Neural crest cell (in vitro differentiated cells): ENCODE measurements around the gene NOP14. TPM values are rescaled to one million over a fixed set of nuclear protein-coding genes. Genes with fewer than 3 reads are reported as not detected.

Experiments used
- DNase-seq: peaks from one replicate; pipeline ENCODE4 v3.0.0; 2021; ENCODE audit warnings: low read depth, mixed read lengths, low spot score
- H3K27ac Mint-ChIP-seq: one replicate; pipeline ENCODE4 v1.8.0; 2021; ENCODE audit warnings: mild to moderate bottlenecking, mixed read lengths; ENCODE audit not compliant: unreplicated experiment
- H3K27me3 Mint-ChIP-seq: 2 replicates; pipeline ENCODE4 v1.8.0; 2021; ENCODE audit warnings: low read depth, mild to moderate bottlenecking, mixed read lengths
- H3K36me3 Mint-ChIP-seq: 2 replicates; pipeline ENCODE4 v1.8.0; 2021; ENCODE audit warnings: low read depth, mild to moderate bottlenecking, mixed read lengths
- H3K4me1 Mint-ChIP-seq: 2 replicates; pipeline ENCODE4 v1.8.0; 2021; ENCODE audit warnings: mixed read lengths
- H3K4me3 Mint-ChIP-seq: one replicate; pipeline ENCODE4 v1.8.0; 2021; ENCODE audit warnings: mild to moderate bottlenecking, mixed read lengths
- H3K9me3 Mint-ChIP-seq: 2 replicates; pipeline ENCODE4 v1.8.0; 2021; ENCODE audit warnings: mixed read lengths
- total RNA-seq: library from RNA; stranded (reverse); gene quantifications from 2 replicates; pipeline ENCODE4 v1.2.1, GENCODE V29; 2021
- TF ChIP-seq, protein P1 (sequence below): fragments of 200-600 bp; sonication (generic); conservative IDR thresholded peaks from 2 replicates; pipeline ENCODE4 v1.5.0; 2021; ENCODE audit warnings: antibody characterized with exemption, mild to moderate bottlenecking

Gene NOP14
- total RNA-seq, 1 donor from 2014 or later = 46.6 TPM

GRCh38 chr4:2914256-2915126 lies 48.7 kb downstream of the NOP14 start:
- no peak for DNase-seq
- Mint-ChIP-seq H3K4me1 (no peaks in the 10 kb centered on the region), H3K36me3 (peaks cover 33% of the 10 kb centered on the region), H3K27me3 (no peaks in the 10 kb centered on the region), H3K9me3 (peaks cover 12% of the 10 kb centered on the region), H3K4me3 (no peak overlapping the region), H3K27ac (peak overlapping the region; percentile 52)
- TF ChIP-seq, protein P1, sequence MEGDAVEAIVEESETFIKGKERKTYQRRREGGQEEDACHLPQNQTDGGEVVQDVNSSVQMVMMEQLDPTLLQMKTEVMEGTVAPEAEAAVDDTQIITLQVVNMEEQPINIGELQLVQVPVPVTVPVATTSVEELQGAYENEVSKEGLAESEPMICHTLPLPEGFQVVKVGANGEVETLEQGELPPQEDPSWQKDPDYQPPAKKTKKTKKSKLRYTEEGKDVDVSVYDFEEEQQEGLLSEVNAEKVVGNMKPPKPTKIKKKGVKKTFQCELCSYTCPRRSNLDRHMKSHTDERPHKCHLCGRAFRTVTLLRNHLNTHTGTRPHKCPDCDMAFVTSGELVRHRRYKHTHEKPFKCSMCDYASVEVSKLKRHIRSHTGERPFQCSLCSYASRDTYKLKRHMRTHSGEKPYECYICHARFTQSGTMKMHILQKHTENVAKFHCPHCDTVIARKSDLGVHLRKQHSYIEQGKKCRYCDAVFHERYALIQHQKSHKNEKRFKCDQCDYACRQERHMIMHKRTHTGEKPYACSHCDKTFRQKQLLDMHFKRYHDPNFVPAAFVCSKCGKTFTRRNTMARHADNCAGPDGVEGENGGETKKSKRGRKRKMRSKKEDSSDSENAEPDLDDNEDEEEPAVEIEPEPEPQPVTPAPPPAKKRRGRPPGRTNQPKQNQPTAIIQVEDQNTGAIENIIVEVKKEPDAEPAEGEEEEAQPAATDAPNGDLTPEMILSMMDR = no peak

DNA sequence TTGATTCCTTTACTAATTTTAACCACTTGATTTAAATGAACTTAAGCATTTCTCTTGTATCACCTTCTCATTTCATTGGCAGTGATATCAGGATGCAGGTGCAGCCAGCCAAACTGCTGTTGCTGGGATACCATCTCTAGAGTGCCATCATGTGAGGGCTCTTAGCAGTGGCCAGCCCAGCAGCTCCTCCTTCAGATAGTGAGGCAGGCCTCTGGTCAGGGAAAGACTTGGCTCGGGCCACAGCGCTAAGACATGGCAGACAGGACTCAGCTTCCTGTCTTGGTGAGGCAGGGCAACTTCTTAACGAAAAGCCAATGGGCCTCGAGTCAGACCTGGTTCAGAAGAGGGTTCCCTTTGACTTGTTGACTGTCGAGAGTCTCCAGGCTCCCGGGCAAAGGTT lies 50.0 kb downstream of the NOP14 start:
- Mint-ChIP-seq H3K36me3 (peaks cover 20% of the 10 kb centered on the region), H3K9me3 (peaks cover 9% of the 10 kb centered on the region), H3K27ac (no peak overlapping the region), H3K4me1 (no peaks in the 10 kb centered on the region), H3K4me3 (no peak overlapping the region), H3K27me3 (no peaks in the 10 kb centered on the region)
- DNase-seq = no peak
- TF ChIP-seq, protein P1 = no peak

- H3K4me3 Mint-ChIP-seq = no peak overlapping the region
- DNase-seq = no peak
These were observed 51.3 kb downstream of the NOP14 start for GRCh38 chr4:2911868-2912267.

DNA sequence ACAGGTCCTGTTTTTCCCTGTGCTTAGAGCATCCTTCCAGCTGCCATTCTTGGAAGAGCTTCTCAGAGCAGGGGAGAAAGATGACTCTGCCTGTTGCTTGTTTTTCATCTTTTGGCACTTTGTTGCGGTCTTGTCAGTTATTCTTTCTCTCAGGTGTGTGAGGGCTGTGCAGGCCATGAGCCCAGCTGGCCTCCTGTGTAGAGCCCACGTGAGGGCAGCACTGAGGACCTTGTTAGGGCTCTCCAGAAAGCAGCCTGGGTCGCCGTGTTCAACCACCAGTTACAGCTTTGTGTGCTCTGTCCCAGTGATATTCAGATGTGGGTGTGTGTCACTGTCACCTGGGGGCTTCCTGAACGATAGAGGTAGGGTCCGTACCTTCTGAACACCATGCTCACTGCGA lies 52.8 kb downstream of the NOP14 start:
- H3K9me3 Mint-ChIP-seq = no peaks in the 10 kb centered on the region
- H3K27me3 Mint-ChIP-seq = no peaks in the 10 kb centered on the region
- no peak for DNase-seq
- TF ChIP-seq, protein P1 = peak; percentile 27
- no peak overlapping the region for H3K27ac Mint-ChIP-seq
- no peaks in the 10 kb centered on the region for H3K4me1 Mint-ChIP-seq
- H3K36me3 Mint-ChIP-seq = peaks cover 5% of the 10 kb centered on the region
- H3K4me3 Mint-ChIP-seq = no peak overlapping the region

More at GRCh38 chr4:2911868-2912267, 51.3 kb downstream of the NOP14 start:
- TF ChIP-seq, protein P1 = no peak
- Mint-ChIP-seq H3K27me3 (no peaks in the 10 kb centered on the region), H3K9me3 (no peaks in the 10 kb centered on the region), H3K27ac (no peak overlapping the region), H3K36me3 (peaks cover 7% of the 10 kb centered on the region), H3K4me1 (no peaks in the 10 kb centered on the region)

DNA sequence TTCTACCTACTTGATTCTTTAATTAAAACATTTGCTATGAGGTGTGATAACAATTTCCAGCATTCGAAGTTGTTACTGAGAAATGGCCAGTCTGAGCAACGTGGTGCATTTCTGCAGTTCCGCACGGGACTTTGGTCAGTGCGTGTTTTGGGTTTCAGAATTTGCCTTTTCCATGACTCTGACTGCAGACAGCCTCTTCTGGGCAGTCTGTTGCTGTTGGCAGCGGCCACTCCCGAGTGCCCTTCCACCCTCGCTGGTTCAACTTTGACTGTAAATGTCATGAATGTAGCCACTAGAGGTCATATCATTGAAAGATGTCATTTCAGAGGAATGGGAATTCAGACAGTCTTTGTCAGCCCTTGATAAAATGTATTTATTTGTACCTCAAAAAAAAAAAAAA lies 53.6 kb downstream of the NOP14 start:
- peaks cover 3% of the 10 kb centered on the region for H3K36me3 Mint-ChIP-seq
- no peaks in the 10 kb centered on the region for H3K4me1 Mint-ChIP-seq
- DNase-seq = no peak
- no peak overlapping the region for H3K27ac Mint-ChIP-seq
- H3K9me3 Mint-ChIP-seq = no peaks in the 10 kb centered on the region
- TF ChIP-seq, protein P1 = peak; percentile 19
- H3K4me3 Mint-ChIP-seq = no peak overlapping the region
- no peaks in the 10 kb centered on the region for H3K27me3 Mint-ChIP-seq
